ENCODE results near the gene RUNDC3A. TPM values are rescaled to one million over a fixed set of nuclear protein-coding genes. Genes with fewer than 3 reads are reported as not detected.
A peak's percentile ranks its signal among the peaks of the same experiment; 100 is the strongest.

Gene RUNDC3A
- total and polyA plus RNA-seq, 2 of the 13 experiments (the other 11 are each of a cell fraction or from before 2014, with no cell fraction given): 0.25 TPM; not detected in 1

- TF ChIP-seq ZUFSP (CRISPR knock-in tag; IDR thresholded peaks at IDR 0.05; ENCODE audit: borderline replicate concordance) (no peak), ZBTB25 (CRISPR knock-in tag; IDR thresholded peaks at IDR 0.05) (peak; percentile 58; the same call in 1 of the 2 replicates), CREBL2 (CRISPR knock-in tag; IDR thresholded peaks at IDR 0.05; ENCODE audit: borderline replicate concordance) (no peak), HNRNPUL1 (IDR thresholded peaks at IDR 0.05; ENCODE audit: low read depth, low read length) (no peak), SNAPC2 (CRISPR knock-in tag; IDR thresholded peaks at IDR 0.05) (no peak), HOXD1 (CRISPR knock-in tag; IDR thresholded peaks at IDR 0.05) (0 out of 2 replicates have a peak, but pooled peaks have one; percentile 45), ZNF318 (CRISPR knock-in tag; IDR thresholded peaks at IDR 0.05) (no peak), NCOR1 (IDR thresholded peaks at IDR 0.05; ENCODE audit: borderline replicate concordance, low read length) (no peak), ATF1 (CRISPR knock-in tag; IDR thresholded peaks at IDR 0.05) (no peak), SP4 (CRISPR knock-in tag; IDR thresholded peaks at IDR 0.05) (peak; percentile 64), ZNF775 (CRISPR knock-in tag; IDR thresholded peaks at IDR 0.05; ENCODE audit: borderline replicate concordance) (no peak), ZNF530 (CRISPR knock-in tag; IDR thresholded peaks at IDR 0.05; ENCODE audit: low read depth) (no peak), ETV5 (CRISPR knock-in tag; IDR thresholded peaks at IDR 0.05; ENCODE audit: borderline replicate concordance) (peak; percentile 64), NBN (conservative IDR thresholded peaks at IDR 0.05) (no peak), SALL1 (CRISPR knock-in tag; IDR thresholded peaks at IDR 0.05) (peak; percentile 55), CCDC6 (CRISPR knock-in tag; IDR thresholded peaks at IDR 0.05) (no peak), ZNF205 (CRISPR knock-in tag; IDR thresholded peaks at IDR 0.05) (no peak)
Observed at GRCh38 chr17:44354582-44355561, 46.5 kb downstream of the RUNDC3A start (continued).
